HG02885 (cell line): ENCODE data around the gene APEX1.
A peak's percentile ranks its signal among the peaks of the same experiment; 100 is the strongest.
"Not testable (repeated sequence)": the region's sequence is repeated elsewhere in the genome, so short reads cannot be mapped to it uniquely, and the experiment has no call there.

ENCODE experiments used
- ATAC-seq: cut with Tn5 transposase; IDR thresholded peaks from one replicate; pipeline ENCODE4 v1.9.1; 2021; ENCODE audit warnings: mild to moderate bottlenecking; ENCODE audit not compliant: unreplicated experiment, poor library complexity

The APEX1 gene

DNA sequence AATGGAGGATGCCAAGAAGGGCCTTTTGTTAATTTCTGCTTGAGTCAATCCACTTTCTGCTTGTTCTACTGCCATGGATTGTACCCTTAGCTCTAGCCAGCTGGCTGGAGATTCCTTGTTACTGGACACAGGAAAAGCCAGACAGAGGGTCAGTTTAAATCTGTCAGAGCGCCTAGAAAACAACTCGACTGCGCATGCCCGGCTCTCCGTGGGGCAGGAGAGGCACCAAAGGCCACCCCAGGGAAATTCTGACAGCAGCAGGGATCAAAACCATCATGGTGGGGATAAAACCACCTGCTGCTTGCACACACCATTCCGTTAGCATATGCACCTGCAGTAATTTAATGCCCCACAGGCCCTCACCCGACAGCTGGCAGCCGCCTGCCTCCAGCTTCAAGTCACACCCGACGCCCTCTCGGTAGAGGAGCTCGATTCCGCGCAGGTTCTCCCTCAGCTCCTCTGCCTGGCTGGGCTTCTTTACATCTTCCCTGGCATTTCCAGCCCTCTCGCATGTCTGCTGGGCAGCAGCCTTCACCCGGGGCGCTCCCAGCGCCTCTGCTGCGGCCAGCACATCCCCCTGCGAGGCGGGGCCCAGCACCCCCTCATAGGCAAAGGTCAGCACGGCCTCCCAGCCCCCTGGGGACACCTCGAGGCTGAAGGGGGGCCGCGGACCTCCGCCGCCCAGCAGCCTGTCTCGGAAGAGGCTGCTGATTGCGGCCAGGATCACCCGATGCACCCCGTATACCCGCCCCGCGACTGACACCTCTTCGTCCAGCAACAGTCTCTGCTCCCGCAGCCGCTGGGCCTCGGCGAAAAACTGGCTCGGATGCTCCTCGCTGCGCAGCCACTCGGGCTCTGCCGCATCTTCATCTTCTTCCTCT, 20.1 kb upstream of the APEX1 start:
- ATAC-seq: no peak

DNA sequence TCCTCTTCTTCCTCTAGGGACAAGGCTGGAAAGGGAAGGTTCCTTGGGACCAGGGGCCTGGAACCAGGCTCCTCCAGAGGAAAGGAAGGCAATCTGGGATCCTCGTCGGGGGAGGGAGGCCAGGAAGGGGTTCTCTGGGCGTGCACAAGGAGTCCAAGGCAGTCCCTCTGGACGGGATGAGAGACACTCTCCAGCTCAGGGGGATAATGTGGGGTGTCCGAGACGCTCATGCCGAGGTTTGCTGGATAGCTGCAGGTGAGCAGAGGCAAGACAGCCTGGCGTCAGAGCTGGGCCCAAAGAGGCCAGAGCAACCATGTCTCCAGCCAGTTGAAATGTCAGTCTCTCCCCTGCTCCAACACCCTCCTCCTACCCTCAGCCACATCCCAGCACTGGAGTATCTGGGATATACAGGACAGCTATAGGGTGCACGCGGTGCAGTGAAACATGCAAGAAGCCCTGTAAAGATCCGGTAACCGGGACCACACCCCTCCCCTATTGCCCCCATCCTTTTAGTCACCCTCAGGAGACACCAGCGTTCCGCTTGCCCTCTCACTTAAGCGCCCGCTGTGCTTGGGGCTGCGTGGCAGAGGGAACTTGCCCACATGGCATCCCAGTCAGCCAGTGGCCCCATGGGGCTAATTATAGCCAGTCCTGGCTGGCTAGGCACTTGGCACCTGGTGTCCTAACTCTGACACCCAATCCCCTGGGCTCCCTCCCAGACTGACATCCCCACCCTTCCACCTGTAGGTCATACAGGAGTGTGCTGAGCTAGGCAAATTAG, 19.3 kb upstream of the APEX1 start, which contains the start of gene KLHL33:
KLHL33 (minus strand) TSS at position 585 of the 781 bp plus-strand sequence; CDS start at position 230, 355 bp downstream.
- no peak for ATAC-seq

DNA sequence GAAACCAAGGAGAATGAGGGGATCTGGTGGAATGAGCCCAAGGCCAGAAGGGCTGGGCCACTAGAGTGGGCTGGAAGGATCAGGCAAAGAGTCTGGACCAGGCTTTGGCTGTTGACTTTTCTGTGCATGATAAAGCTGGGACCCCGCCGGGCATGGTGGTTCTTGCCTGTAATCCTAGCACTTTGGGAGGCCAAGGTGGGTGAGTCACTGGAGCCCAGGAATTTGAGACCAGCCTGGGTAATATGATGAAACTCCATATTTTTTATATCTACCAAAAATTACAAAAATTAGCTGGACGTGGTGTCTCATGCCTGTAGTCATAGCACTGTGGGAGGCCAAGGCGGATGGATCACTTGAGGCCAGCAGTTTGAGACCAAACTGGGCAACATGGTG, 18.7 kb upstream of the APEX1 start:
- ATAC-seq: no peak

DNA sequence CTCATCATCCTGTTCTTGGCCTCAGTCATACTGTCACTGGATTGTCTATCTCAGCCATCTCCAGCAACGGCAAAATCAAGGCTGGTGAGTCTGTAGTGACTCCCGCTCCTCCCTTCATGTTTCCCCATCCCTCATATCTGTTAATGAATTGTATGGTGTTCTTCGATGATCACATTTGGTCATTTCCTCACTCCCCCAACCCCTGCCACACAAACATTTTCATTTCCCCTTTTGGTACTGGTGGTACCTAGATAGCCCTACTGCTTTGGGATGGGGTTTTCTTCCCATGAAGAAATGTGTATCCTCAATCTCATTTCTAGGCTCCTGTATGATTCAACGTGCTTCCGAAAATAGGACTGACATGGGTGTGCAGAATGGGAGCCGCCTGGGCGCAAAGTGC, 16.4 kb upstream of the APEX1 start:
- ATAC-seq: no peak

DNA sequence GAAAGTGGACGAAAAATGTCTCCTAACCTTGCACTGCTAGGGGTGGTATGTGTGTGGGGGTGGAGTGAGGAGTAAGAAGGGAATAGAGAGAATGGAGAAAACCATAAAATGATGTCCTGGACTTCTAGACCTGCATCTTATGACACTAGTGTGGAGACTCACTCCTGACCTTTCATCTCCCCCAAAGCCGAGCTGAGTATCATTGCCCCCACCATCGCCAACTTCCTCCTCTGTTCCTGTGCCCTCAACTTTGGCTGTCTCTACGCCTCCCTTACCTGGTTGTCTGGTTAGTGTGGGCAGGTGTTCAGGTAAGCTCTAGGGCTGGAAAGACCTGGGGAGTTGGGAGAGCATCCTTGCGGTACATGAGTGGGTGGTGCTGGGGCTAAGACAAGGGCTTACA, 14.6 kb upstream of the APEX1 start:
- no peak for ATAC-seq

DNA sequence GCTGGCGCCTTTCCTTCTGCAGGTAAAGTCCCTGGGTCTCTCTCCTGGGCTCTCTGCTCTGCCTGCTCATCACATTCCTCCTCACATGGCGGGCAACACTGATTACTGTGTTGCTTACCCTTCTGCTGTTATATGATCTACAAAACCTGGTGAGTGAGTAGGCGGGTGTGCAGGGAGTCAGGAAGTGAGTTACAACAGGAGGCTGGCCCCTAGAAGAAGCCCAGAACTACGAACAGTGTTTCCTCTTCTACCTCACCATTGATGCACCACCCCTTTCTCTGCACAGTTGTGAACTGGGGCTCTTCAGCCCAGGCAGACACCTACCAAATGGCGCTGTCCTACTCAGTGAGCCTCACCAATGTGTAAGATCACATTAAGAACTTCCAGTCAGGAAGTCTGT, 14.1 kb upstream of the APEX1 start:
- peak; percentile 67 for ATAC-seq

DNA sequence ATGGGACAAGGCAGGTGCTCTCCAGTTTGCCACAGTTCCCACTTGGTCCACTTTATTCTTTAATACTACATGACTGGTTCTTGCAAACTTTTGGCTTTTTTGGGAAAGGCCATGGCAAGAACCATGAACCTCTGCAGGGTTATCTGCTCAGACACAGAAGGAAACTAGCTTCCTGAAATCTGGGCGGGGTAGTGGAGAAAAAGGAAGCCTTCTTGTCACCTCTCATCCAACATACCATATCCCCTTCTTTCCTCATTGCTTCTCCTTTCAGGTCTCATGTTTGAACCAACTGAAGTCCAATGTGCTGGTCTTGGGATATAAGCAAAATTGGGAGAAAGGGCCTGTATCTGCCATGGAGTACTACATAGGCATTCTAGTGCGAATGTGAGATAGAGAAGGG, 13.6 kb upstream of the APEX1 start:
- ATAC-seq: no peak

DNA sequence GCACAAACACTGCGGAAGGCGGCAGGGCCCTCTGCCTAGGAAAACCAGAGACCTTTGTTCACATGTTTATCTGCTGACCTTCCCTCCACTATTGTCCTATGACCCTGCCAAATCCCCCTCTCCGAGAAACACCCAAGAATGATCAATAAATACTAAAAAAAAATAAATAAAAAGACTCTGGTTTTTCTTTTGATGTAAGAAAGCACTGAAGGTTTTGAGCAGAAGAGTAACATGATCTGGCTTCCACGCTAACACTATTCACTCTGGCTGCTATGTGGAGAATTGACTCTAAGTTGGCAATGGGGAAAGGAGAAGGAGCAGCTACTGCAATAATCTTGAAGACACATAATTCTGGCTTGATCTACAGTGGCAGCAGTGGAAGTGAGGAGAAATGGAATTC, 11.4 kb upstream of the APEX1 start:
- not testable (repeated sequence) for ATAC-seq

DNA sequence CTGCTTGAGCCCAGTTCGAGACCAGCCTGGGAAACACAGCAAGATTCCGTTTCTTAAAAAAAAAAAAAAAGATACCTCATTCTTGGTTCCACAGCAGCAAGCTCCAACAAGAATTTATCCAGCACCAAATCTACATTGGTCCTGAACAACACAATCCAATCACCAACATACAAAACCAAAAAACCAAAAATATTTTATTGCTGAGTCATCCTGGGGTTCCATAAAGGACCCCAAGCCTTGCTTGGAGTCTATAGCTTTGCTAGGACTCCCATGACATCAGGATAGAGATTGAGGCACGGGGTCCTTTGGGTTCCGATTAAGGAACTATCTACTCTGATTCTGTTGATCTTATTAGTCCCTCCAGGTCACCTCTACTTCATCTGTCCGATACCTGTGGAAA, 8.1 kb upstream of the APEX1 start:
- no peak for ATAC-seq

DNA sequence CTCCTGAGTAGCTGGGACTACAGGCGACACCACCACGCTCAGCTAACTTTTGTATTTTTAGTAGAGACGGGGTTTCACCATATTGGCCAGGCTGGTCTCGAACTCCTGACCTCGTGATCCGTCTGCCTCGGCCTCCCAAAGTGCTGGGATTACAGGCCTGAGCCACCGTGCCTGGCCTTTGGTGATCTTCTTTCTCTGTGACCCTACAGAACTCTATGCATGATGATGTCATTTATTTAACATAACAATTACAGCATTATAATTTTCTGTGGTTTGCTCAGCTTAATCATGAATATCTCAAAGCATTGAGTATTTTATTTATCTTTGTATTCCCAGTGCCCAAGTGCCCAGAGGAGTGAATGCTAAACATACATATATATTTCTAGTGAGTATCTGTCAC, 2.2 kb upstream of the APEX1 start:
- ATAC-seq: not testable (repeated sequence)

DNA sequence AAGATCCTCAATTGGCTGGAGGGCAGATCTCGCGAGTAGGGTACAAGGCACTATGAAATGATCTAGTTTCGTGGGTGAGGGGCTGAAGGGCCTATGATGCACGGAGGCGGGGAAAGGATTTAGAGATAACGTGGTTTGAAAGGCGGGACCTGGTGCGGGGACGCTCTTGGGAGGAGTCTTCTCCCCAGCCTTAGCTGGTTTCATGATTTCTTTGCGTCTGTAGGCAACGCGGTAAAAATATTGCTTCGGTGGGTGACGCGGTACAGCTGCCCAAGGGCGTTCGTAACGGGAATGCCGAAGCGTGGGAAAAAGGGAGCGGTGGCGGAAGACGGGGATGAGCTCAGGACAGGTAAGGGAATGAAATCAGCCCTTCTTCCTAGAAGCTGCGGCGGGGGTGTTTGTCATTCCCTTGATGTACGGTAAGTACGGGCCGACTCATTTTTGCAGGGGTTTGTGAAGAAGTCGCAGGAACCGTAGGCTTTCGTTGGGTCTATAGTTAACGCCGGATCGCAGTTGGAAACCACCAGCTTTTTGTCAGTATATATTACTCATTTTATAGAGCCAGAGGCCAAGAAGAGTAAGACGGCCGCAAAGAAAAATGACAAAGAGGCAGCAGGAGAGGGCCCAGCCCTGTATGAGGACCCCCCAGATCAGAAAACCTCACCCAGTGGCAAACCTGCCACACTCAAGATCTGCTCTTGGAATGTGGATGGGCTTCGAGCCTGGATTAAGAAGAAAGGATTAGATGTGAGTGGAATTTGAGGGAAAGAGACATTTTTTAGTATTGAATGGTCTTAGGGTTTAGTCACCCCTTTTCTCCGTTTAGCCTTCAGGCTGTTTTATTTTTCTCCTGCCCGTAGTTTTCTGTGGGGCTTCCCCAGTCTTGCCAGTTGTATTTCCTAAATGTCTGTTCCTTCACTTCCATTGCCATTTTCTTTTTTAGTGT, 602 bp downstream of the APEX1 start:
- ATAC-seq: peak; percentile 52

DNA sequence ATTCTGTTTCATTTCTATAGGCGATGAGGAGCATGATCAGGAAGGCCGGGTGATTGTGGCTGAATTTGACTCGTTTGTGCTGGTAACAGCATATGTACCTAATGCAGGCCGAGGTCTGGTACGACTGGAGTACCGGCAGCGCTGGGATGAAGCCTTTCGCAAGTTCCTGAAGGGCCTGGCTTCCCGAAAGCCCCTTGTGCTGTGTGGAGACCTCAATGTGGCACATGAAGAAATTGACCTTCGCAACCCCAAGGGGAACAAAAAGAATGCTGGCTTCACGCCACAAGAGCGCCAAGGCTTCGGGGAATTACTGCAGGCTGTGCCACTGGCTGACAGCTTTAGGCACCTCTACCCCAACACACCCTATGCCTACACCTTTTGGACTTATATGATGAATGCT, 1.9 kb downstream of the APEX1 start:
- ATAC-seq: no peak

DNA sequence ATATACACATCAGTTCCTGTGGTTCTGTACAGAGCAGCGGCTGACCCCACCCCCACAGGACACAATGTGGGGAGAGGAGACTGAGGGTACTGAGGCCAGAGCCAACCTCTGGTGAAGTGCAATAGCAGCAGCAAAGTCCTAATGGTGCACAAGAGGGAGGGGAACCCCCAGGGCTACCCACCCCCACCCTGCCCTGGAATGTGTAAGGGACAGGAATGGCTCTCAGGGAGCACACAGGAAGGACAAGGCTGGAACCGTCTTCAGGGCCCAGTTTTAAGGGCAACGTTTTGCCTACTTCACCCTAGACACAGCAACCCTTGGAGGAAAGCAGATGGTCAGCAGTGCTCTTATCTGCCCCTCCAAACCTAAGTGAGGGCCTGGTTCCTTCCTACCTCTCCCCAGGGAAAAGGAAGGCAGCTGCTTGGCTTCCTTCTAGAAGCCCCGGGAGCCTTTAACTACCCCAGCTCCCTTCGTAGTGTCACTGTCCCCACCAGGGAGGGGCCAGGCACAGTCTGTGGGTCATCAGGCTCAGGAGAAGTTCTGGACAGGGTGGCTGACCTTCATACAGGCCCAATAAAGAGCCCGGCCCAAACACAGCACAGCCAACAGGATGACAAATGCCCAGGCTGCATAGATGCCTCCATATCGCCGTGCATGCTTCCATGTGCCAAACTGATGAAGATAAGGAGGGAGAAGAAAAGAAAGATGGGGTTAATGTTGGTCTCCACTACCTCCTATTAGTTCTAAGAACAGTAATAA, 3.2 kb downstream of the APEX1 start:
- no peak for ATAC-seq

DNA sequence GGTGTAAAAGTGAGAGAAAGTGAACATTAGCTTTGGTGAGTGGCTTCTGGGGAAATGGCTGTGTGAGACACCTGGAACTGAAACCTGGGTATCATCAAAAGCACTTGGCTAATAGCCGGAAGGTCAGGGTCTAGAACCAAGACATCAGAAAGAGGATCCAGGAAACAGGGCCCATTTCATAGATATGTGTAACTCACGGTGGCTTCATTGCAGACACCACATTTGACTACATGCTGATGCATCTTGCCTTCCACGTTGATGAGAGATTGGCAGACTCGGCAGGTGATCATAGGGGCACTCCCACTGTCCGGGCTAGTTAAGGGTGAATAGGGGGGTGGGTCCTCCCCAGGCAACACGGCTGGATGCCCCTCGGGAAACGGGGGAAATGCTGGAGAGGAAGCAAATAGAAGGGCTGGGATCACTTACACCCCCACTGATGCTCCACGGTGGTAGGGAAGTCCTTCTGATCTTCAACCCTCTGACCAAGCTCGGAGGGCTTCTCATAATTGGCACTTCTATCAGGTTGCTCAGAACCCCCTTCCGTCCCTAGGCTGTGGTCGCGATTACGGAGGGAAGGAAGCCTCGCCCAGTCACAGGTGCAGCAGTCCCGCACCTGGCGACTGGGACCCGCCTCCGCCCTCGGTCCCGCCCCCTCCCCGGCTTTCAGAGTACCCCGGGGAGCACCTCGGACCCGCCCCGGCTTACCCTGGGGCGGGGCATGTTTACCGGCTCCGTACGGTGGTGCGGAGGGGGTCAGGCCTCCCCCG, 5.6 kb downstream of the APEX1 start:
- peak; percentile 5 for ATAC-seq

DNA sequence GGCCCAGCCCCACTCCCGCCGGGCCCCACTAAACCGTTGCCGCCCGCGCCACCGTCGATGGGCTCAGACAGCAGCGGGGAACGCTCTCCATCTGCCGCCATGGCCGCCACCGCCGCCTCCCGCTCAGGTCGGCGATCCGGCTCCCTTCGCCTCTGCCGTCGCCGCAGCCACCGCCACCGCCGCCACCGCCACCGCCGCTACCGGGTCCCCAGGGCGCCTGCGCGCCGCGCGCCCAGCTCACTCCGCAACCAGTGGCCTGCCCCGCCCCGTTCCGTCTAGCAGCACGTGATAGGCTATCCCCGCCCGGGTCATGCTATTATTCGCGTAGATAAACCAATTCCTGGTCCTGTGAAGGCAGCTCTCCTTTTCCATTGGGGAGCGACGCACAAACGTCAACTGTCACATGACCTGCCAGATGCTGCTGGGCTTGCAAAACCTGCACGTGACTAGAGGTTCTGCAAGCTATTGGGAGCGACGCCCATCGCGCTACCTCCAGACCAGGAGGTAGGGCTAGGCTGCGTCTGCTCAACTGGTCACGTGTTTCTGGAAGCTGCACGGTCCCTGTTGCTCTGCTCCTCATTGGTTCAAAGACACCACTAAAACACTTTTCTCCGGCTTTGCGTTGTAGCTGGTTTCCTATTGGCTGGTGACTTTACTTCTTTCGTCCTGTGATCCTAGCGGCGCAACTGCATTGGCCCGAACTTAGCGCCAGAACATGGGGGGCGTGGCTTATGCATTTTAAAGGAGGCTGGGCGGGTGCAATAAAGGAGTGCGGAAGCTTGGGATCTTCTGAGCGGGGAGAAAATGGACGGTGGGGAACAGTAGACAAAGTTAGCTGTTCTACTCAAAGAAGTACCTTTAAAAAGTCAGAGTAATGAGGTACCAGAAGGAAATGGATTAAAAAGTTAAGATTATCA, 6.5 kb downstream of the APEX1 start, which contains the start of gene PIP4P1:
PIP4P1 (minus strand) TSS at position 210 of the 917 bp plus-strand sequence; CDS start at position 101, 109 bp downstream.
- ATAC-seq: peak; percentile 93

DNA sequence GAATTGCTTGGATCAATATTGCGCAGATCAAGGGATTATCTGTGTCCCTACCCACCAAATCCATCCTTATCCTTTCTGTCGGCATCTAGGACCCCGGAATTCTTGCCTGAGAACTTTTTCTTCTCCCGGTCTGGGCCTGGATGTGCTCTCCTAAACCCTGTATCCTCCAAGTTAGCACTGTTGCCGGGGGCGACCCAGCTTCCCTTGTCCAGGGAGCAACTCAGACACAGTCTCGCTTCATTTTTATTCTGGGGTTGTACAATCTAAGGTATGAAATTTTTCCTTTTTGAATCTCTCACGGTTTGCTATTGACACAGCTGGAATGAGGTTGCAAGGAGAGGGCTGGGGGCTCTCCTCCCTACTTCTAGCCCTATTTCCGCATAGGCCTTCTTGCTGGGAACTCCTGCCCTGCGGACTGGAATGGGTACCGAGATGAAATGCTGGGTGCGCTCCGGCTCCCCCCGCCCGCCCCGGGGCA, 13.8 kb downstream of the APEX1 start:
- no peak for ATAC-seq

DNA sequence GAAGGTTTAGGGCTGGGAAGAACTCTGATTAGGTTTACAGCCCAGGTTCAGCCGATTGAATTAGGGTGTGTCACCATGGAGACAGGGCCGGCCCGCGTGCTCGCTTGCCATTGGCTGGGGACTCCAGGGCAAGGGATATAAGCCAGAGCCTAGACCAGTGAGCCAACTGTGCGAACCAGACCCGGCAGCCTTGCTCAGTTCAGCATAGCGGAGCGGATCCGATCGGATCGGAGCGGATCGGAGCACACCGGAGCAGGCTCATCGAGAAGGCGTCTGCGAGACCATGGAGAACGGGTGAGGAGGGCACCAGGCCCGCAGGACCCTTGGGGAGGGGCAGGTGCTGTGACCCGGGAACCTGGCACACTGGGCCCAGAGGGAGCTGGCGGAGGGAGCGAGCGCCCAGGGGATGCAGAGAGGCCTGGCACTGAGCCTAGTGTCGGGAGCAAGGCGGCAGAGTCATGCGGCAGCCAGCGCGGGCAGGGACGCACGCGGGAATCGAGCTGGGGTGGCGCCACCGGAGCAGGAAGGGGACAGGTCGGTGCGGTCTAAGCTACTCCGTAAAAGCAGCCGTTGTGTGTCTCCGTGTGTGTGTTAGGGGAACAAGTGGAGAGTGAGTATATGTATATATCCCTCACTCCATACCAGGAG, 14.3 kb downstream of the APEX1 start, which contains the start of gene PNP:
PNP (plus strand) TSS at position 165 of the 648 bp plus-strand sequence; CDS start at position 284, 119 bp downstream.
- peak; percentile 97 for ATAC-seq
